SK-N-SH (cell line): ENCODE measurements around the gene EP400. TPM values are rescaled to one million over a fixed set of nuclear protein-coding genes. Genes with fewer than 3 reads are reported as not detected.

Experiments
- polyA plus RNA-seq, 3 experiments: library from polyadenylated mRNA; depleted of rRNA; stranded (reverse); fragments of >200 nt; gene quantifications; 2 replicates each; pipeline ENCODE4 v1.2.3, GENCODE V29; 2012
- small RNA-seq, 7 experiments: library from RNA; depleted of rRNA; stranded (forward); fragments of <200 nt; gene quantifications; one replicate each; pipeline ENCODE3, GENCODE V24; 2012

EP400 gene
- polyA plus RNA-seq, 1 of the 3 experiments (the other 2 are of a cell fraction): 7.0 TPM

Small RNA genes lying within 50 kb of the gene (small RNA-seq; reads per million reads assigned to genes)
- gene AC131009.3: 0 reads per million in 7 experiments
- 0 reads per million in 7 experiments for gene AC137590.2
- 6.2 to 941 (median 28.3) reads per million in 7 experiments for gene SNORA49

Other genes starting within 250 kb of the EP400 start
- gene SFSWAP, start 238.9 kb upstream of the EP400 start, polyA plus RNA-seq (2012; rRNA removed): 27.9 and 30.3 TPM in 2 replicates
- gene MMP17, start 121.5 kb upstream of the EP400 start, polyA plus RNA-seq (2012; rRNA removed): 13.5 and 14.0 TPM in 2 replicates
- 6.0 and 10.7 TPM in 2 replicates for gene ULK1, start 55.3 kb upstream of the EP400 start, polyA plus RNA-seq (2012; rRNA removed)
- gene PUS1, start 20.7 kb upstream of the EP400 start, polyA plus RNA-seq (2012; rRNA removed): 52.1 and 53.1 TPM in 2 replicates
- gene DDX51, start 194.4 kb downstream of the EP400 start, polyA plus RNA-seq (2012; rRNA removed): 14.4 and 17.3 TPM in 2 replicates
- 8.3 and 12.9 TPM in 2 replicates for gene NOC4L, start 194.5 kb downstream of the EP400 start, polyA plus RNA-seq (2012; rRNA removed)